Testis (tissue), 2 donors: Measurements from ENCODE around the gene TOP3A.

Source experiments
- POLR2A ChIP-seq: fragments of 450-650 bp; IDR thresholded peaks from one replicate; pipeline ENCODE4 v1.6.1; 2017; ENCODE audit warnings: antibody characterized with exemption, mild to moderate bottlenecking, moderate library complexity
- TF ChIP-seq, protein P1 (sequence below), 3 experiments: fragments of 450-650 bp in 2 of 3; fragments of 200-600 bp in 1 of 3; sonication (generic) in 1 of 3; IDR thresholded peaks; one replicate each; pipeline ENCODE4 v1.5.1; 2016 to 2019; ENCODE audit warnings: antibody characterized with exemption in 3 of 3, mild to moderate bottlenecking in 2 of 3, moderate library complexity in 1 of 3

DNA sequence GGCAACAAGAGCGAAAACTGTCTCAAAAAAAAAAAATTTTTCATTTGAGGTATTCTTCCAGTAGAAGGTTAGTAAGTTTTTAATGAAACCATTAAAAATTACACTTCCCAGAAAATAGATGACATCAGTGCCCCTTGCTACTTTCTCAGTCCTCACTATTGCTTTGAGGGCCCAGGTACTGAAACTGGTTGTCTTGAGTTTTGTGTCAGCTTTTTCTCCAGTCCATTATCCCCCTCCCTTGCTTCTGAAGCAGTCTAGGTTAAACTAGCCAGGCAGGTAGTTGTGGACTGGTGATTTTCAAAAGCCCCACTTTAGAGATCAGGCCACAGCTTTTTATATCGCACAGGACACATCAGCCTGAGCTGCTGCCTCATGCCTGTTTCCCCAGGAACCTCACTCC, 11.2 kb upstream of the TOP3A start:
- TF ChIP-seq, protein P1, sequence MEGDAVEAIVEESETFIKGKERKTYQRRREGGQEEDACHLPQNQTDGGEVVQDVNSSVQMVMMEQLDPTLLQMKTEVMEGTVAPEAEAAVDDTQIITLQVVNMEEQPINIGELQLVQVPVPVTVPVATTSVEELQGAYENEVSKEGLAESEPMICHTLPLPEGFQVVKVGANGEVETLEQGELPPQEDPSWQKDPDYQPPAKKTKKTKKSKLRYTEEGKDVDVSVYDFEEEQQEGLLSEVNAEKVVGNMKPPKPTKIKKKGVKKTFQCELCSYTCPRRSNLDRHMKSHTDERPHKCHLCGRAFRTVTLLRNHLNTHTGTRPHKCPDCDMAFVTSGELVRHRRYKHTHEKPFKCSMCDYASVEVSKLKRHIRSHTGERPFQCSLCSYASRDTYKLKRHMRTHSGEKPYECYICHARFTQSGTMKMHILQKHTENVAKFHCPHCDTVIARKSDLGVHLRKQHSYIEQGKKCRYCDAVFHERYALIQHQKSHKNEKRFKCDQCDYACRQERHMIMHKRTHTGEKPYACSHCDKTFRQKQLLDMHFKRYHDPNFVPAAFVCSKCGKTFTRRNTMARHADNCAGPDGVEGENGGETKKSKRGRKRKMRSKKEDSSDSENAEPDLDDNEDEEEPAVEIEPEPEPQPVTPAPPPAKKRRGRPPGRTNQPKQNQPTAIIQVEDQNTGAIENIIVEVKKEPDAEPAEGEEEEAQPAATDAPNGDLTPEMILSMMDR (IDR thresholded peaks at IDR 0.05), result no peak
- TF ChIP-seq POLR2A, result no peak
